GM12878 (cell line): ENCODE measurements around the gene VPS54. TPM values are rescaled to one million over a fixed set of nuclear protein-coding genes. Genes with fewer than 3 reads are reported as not detected.

Source experiments
- ATAC-seq: fragments of 200-7000 bp; cut with Tn5 transposase; 3 replicates; pipeline ENCODE4 v1.9.1; 2020; ENCODE audit warnings: mild to moderate bottlenecking, moderate library complexity
- BruUV-seq: library from RNA; stranded (reverse); fragments of 400-500 nt; replicated peaks from 2 replicates; lab custom pipeline; 2021; lab: Mats Ljungman, UMichigan
- CTCF ChIA-PET: fragments of 300-600 bp; sonication (Branson Sonifier 250); formaldehyde crosslinking; extraction: SDS; loops from one replicate; lab custom pipeline; 2021; ENCODE audit warnings: inconsistent platforms; lab: Yijun Ruan, JAX
- POLR2A ChIA-PET: fragments of 350-600 bp; formaldehyde crosslinking; extraction: SDS; loops from one replicate; lab custom pipeline; 2021; ENCODE audit warnings: inconsistent platforms; lab: Charles Lee
- RAD21 ChIA-PET: fragments of 300-600 bp; sonication (Branson Sonifier 250); formaldehyde crosslinking; loops from one replicate; lab custom pipeline; 2023; ENCODE audit warnings: antibody characterized with exemption; ENCODE audit not compliant: unreplicated experiment; lab: Charles Lee
- SMC1A ChIA-PET: fragments of 300-600 bp; sonication (Branson Sonifier 250); formaldehyde crosslinking; loops from one replicate; lab custom pipeline; 2023; ENCODE audit not compliant: unreplicated experiment, uncharacterized antibody; lab: Charles Lee
- DNase-seq: peaks from one replicate; pipeline ENCODE4 v3.0.0-alpha.2; 2011; ENCODE audit warnings: low read depth, low spot score
- FAIRE-seq: peaks from 3 replicates; lab custom pipeline; 2011; peaks lifted over from hg19 to GRCh38; lab: Jason Lieb, UNC
- H2AFZ ChIP-seq: 2 replicates; pipeline ENCODE4 v1.6.0; 2011; ENCODE audit warnings: low read depth, low read length, control low read depth; ENCODE audit not compliant: control insufficient read depth
- H3K27ac ChIP-seq: 2 replicates; pipeline ENCODE4 v1.5.1; 2011; ENCODE audit warnings: control low read depth; ENCODE audit not compliant: control insufficient read depth, insufficient read depth
- H3K27me3 ChIP-seq, 2 experiments: replicated peaks in 1 of 2; 2 replicates each; pipeline versions ENCODE4 v1.6.0 to v1.6.1; 2011; ENCODE audit warnings: low read length in 1 of 2; ENCODE audit not compliant: control insufficient read depth in 2 of 2, insufficient read depth in 2 of 2
- H3K36me3 ChIP-seq, 2 experiments: 2 replicates each; pipeline ENCODE4 v1.5.1; 2011; ENCODE audit warnings: low read length in 1 of 2; ENCODE audit not compliant: control insufficient read depth in 2 of 2, insufficient read depth in 2 of 2
- H3K4me1 ChIP-seq: 2 replicates; pipeline ENCODE4 v1.6.1; 2011; ENCODE audit warnings: mild to moderate bottlenecking, low read length, moderate library complexity, mixed read lengths; ENCODE audit not compliant: control insufficient read depth, insufficient read depth
- H3K4me2 ChIP-seq: 2 replicates; pipeline ENCODE4 v1.6.0; 2011; ENCODE audit warnings: control low read depth; ENCODE audit not compliant: control insufficient read depth, insufficient read depth
- H3K4me3 ChIP-seq: fragments of 200-600 bp; sonication (generic); 2 replicates; pipeline ENCODE4 v1.5.1; 2016
- H3K79me2 ChIP-seq: 2 replicates; pipeline ENCODE4 v1.6.0; 2011; ENCODE audit warnings: low read length; ENCODE audit not compliant: control insufficient read depth, insufficient read depth
- H3K9ac ChIP-seq: 2 replicates; pipeline ENCODE4 v1.8.0; 2011; ENCODE audit warnings: low read length, control low read depth, mixed read lengths; ENCODE audit not compliant: control insufficient read depth, insufficient read depth
- H3K9me3 ChIP-seq: replicated peaks from 3 replicates; pipeline ENCODE4 v1.5.1; 2011; ENCODE audit warnings: mild to moderate bottlenecking, low read length; ENCODE audit not compliant: control insufficient read depth, insufficient read depth
- H4K20me1 ChIP-seq: 2 replicates; pipeline ENCODE4 v1.6.0; 2011; ENCODE audit not compliant: control insufficient read depth, insufficient read depth
- CBX3 ChIP-seq: fragments of 200-600 bp; sonication (generic); IDR thresholded peaks from 2 replicates; pipeline ENCODE4 v1.6.1; 2016; ENCODE audit warnings: low read depth, borderline replicate concordance
- GABPA ChIP-seq: IDR thresholded peaks from 2 replicates; pipeline ENCODE4 v1.6.1; 2014; ENCODE audit warnings: antibody characterized with exemption, low read depth, mild to moderate bottlenecking, inconsistent platforms
- IRF3 ChIP-seq: fragments of 450-650 bp; IDR thresholded peaks from 2 replicates; pipeline ENCODE4 v1.6.1; 2014; ENCODE audit warnings: mild to moderate bottlenecking
- KDM1A ChIP-seq: fragments of 200-600 bp; sonication (generic); IDR thresholded peaks from 2 replicates; pipeline ENCODE4 v1.6.1; 2016; ENCODE audit warnings: borderline replicate concordance
- RB1 ChIP-seq: fragments of 450-650 bp; formaldehyde crosslinking; IDR thresholded peaks from 2 replicates; pipeline ENCODE4 v1.6.1; 2017; ENCODE audit warnings: mild to moderate bottlenecking, borderline replicate concordance
- RCOR1 ChIP-seq: conservative IDR thresholded peaks from 2 replicates; pipeline ENCODE4 v1.6.1; 2012; ENCODE audit warnings: low read depth, low read length, improper control_type of control experiment
- RELA ChIP-seq: fragments of 450-650 bp; IDR thresholded peaks from 2 replicates; pipeline ENCODE4 v1.8.0; 2014; ENCODE audit warnings: borderline replicate concordance; ENCODE audit not compliant: partially characterized antibody
- REST ChIP-seq: IDR thresholded peaks from 2 replicates; pipeline ENCODE4 v1.6.1; 2012; ENCODE audit warnings: mild to moderate bottlenecking, low read depth, low read length
- USF2 ChIP-seq: IDR thresholded peaks from 2 replicates; pipeline ENCODE4 v1.6.1; 2011; ENCODE audit warnings: low read depth, low read length, improper control_type of control experiment, borderline replicate concordance
- ZZZ3 ChIP-seq: IDR thresholded peaks from 2 replicates; pipeline ENCODE4 v1.6.1; 2011; ENCODE audit warnings: low read depth; ENCODE audit not compliant: control insufficient read depth, insufficient read length
- WGBS: methylation state at CpG from one replicate; pipeline ENCODE4 v1.1.6; 2016; ENCODE audit warnings: low lambda C conversion rate; ENCODE audit not compliant: insufficient replicate concordance, insufficient coverage; ENCODE audit errors: missing lambda C conversion rate; 5-methylcytosine and 5-hydroxymethylcytosine counted together
- in situ Hi-C: fragments of 300-500 bp; cut with MboI; formaldehyde crosslinking; loops from 9 replicates; pipeline ENCODE4 v1.14.3; 2018; ENCODE audit warnings: mixed read lengths
- intact Hi-C: fragments of 100-400 bp; cut with micrococcal nuclease; formaldehyde crosslinking; loops from one replicate; pipeline ENCODE4 v1.14.2; 2022; ENCODE audit not compliant: unreplicated experiment
- polyA plus RNA-seq, 11 experiments: library from polyadenylated mRNA; depleted of rRNA in 4 of 11; unstranded in 6 of 11; stranded (reverse) in 5 of 11; fragments of >200 nt; fragmentation: Nextera tagmentation in 4 of 11; fragmentation: Illumina TruSeq in 1 of 11; extraction: Ambion mirVana in 4 of 11; extraction: Trizol in 1 of 11; gene quantifications; 1 replicate in 1 of 11; 2 replicates in 10 of 11; pipeline versions ENCODE4 v1.2.1 to v1.2.3, GENCODE V29; 2011 to 2016; ENCODE audit warnings: inconsistent platforms in 2 of 11, missing spikeins in 2 of 11, low read depth in 1 of 11
- total RNA-seq, 4 experiments: library from RNA; depleted of rRNA in 3 of 4; stranded (reverse); fragments of >200 nt in 3 of 4; fragmentation: Illumina TruSeq in 1 of 4; extraction: Trizol in 1 of 4; gene quantifications; 2 replicates each; pipeline versions ENCODE4 v1.2.1 to v1.2.3, GENCODE V29; 2013 to 2021

VPS54 gene
- total and polyA plus RNA-seq, 10 of the 15 experiments (the other 5 are each of a cell fraction or from before 2014, with no cell fraction given): 1.6 to 16.2 (median 9.3) TPM

DNA sequence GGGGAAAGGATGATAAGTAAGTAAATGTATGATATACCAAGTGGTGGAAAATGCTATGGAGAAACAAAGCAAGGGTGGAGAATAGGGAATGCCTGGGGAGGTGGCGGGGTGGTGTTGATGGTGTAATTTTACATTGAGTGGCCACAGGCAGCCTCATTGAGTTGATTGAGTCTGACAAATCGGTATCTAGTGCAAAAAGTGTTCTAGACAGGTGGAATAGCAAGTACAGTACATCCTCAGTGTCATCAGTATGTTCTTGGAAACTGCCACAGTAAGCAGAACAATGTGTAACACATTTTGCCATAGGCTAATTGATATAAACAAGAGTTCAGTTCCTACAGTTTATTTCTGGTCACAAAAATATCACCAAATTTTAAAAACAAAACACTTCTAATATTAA lies 131.2 kb downstream of the VPS54 start:
- RAD21 ChIA-PET: no interaction called here
- BruUV-seq: no TSS peak
- no peak overlapping the region for H3K4me3 ChIP-seq
- ATAC-seq: no peak
- no peak for FAIRE-seq
- H3K9ac ChIP-seq: no peak overlapping the region
- SMC1A ChIA-PET: no interaction called here
- CTCF ChIA-PET: interaction anchor here (0.6 to 1.1 kb wide), 5 partner anchors 9 to 1940 kb away, joined by 3 to 7 read pairs (median 3); no protein-coding TSS in a partner anchor
- no peak overlapping the region for H3K4me2 ChIP-seq
- peaks cover 7 to 32% of the 10 kb centered on the region in 2 experiments for H3K36me3 ChIP-seq
- DNase-seq: no peak
- H3K9me3 ChIP-seq: no peaks in the 10 kb centered on the region
- no peaks in the 10 kb centered on the region for H3K79me2 ChIP-seq
- WGBS: 95% methylated on average over 2 of the region's 2 CpGs
- POLR2A ChIA-PET: no interaction called here
- in situ Hi-C loops: no loop called here
- no peaks in the 10 kb centered on the region for H4K20me1 ChIP-seq
- H3K27me3 ChIP-seq: no peaks in the 10 kb centered on the region
- no peak overlapping the region for H2AFZ ChIP-seq
- no peak for TF ChIP-seq RB1
- no peak for TF ChIP-seq USF2
- TF ChIP-seq RELA: no peak
- no peak for TF ChIP-seq IRF3
- TF ChIP-seq RCOR1: no peak
- TF ChIP-seq ZZZ3: no peak
- TF ChIP-seq GABPA: no peak
- TF ChIP-seq KDM1A: no peak
- TF ChIP-seq REST: no peak
- TF ChIP-seq CBX3: no peak
- no peak overlapping the region for H3K27ac ChIP-seq
- intact Hi-C loops: loop anchor here (1.0 kb wide), 1 partner anchor 196 kb away; no protein-coding TSS in a partner anchor
- H3K4me1 ChIP-seq: no peaks in the 10 kb centered on the region
